ENCODE data around the gene SBSN.
"Not testable (repeated sequence)": the region's sequence is repeated elsewhere in the genome, so short reads cannot be mapped to it uniquely, and the experiment has no call there.

The SBSN gene

GRCh38 chr19:35501684-35502083 is 26.4 kb downstream of the SBSN start:
- no peak for DNase-seq

GRCh38 chr19:35500611-35501010 is 27.5 kb downstream of the SBSN start:
- DNase-seq: no peak

- DNase-seq: no peak
Measured at GRCh38 chr19:35498984-35499527, 29.1 kb downstream of the SBSN start.

GRCh38 chr19:35498220-35498619 is 29.9 kb downstream of the SBSN start:
- no peak for DNase-seq

- no peak for DNase-seq
Measured at GRCh38 chr19:35497406-35497805, 30.7 kb downstream of the SBSN start.

- peak; percentile 83 for DNase-seq
Measured at GRCh38 chr19:35495107-35496064, 32.7 kb downstream of the SBSN start.

- no peak for DNase-seq
Measured at GRCh38 chr19:35493971-35494370, 34.1 kb downstream of the SBSN start.

GRCh38 chr19:35491836-35492360 is 36.2 kb downstream of the SBSN start:
- DNase-seq: no peak

GRCh38 chr19:35490364-35490763 is 37.7 kb downstream of the SBSN start, which contains the start of gene KRTDAP:
KRTDAP (minus strand) TSS chr19:35490464; CDS start chr19:35490442, 22 bp downstream.
- no peak for DNase-seq

- no peak for DNase-seq
Measured at GRCh38 chr19:35488677-35489076, 39.4 kb downstream of the SBSN start.

- DNase-seq: no peak
Measured at GRCh38 chr19:35487656-35488182, 40.4 kb downstream of the SBSN start.

- no peak for DNase-seq
Measured at GRCh38 chr19:35486268-35486708, 41.8 kb downstream of the SBSN start.

GRCh38 chr19:35484252-35485036 is 43.7 kb downstream of the SBSN start:
- DNase-seq: no peak

- DNase-seq: no peak
Measured at GRCh38 chr19:35483089-35483488, 45.0 kb downstream of the SBSN start.

- no peak for DNase-seq
Measured at GRCh38 chr19:35478794-35479677, 49.1 kb downstream of the SBSN start.

GRCh38 chr19:35476149-35476548 is 52.0 kb downstream of the SBSN start:
- DNase-seq: peak; percentile 16

GRCh38 chr19:35474594-35474993 is 53.5 kb downstream of the SBSN start:
- DNase-seq: not testable (repeated sequence)

GRCh38 chr19:35474104-35474503 is 54.0 kb downstream of the SBSN start:
- DNase-seq: no peak
